Neuronal stem cell (in vitro differentiated cells): Measurements from ENCODE around the gene SLC22A23.

Experiments used
- DNase-seq: peaks from one replicate; pipeline ENCODE4 v3.0.0-alpha.2; 2013; ENCODE audit warnings: low spot score
- H2AFZ ChIP-seq: one replicate; pipeline ENCODE4 v1.6.1; 2013; ENCODE audit warnings: mild to moderate bottlenecking, low read length, inconsistent platforms
- H2AK5ac ChIP-seq: 2 replicates; pipeline ENCODE4 v1.6.1; 2013; ENCODE audit warnings: low read depth, mild to moderate bottlenecking, inconsistent platforms, low read length, moderate library complexity, mixed read lengths
- H2BK120ac ChIP-seq: 2 replicates; pipeline ENCODE4 v1.6.1; 2013; ENCODE audit warnings: low read depth, mild to moderate bottlenecking, inconsistent platforms, low read length, moderate library complexity, mixed read lengths
- H2BK12ac ChIP-seq: one replicate; pipeline ENCODE4 v1.6.1; 2013; ENCODE audit warnings: low read length, inconsistent platforms
- H2BK15ac ChIP-seq: 2 replicates; pipeline ENCODE4 v1.6.1; 2013; ENCODE audit warnings: mild to moderate bottlenecking, low read length, inconsistent platforms, mixed read lengths
- H2BK5ac ChIP-seq: one replicate; pipeline ENCODE4 v1.6.1; 2013; ENCODE audit warnings: inconsistent platforms, mild to moderate bottlenecking, low read length, moderate library complexity
- H3K14ac ChIP-seq: one replicate; pipeline ENCODE4 v1.6.1; 2013; ENCODE audit warnings: low read length, inconsistent platforms
- H3K18ac ChIP-seq: 2 replicates; pipeline ENCODE4 v1.6.1; 2013; ENCODE audit warnings: low read length, inconsistent platforms
- H3K23ac ChIP-seq: 2 replicates; pipeline ENCODE4 v1.6.1; 2013; ENCODE audit warnings: low read depth, mild to moderate bottlenecking, mixed read lengths, low read length, inconsistent platforms; ENCODE audit not compliant: poor library complexity
- H3K27ac ChIP-seq: replicated peaks from 3 replicates; pipeline ENCODE4 v1.5.1; 2013; ENCODE audit warnings: low read length, inconsistent platforms
- H3K27me3 ChIP-seq, 3 experiments: 2 replicates each; pipeline ENCODE4 v1.6.1; 2013; ENCODE audit warnings: low read length in 3 of 3, mild to moderate bottlenecking in 2 of 3, inconsistent platforms in 1 of 3, low read depth in 1 of 3, mixed read lengths in 1 of 3, moderate library complexity in 1 of 3; ENCODE audit not compliant: control insufficient read depth in 3 of 3, insufficient read depth in 3 of 3
- H3K36me3 ChIP-seq, 2 donors: replicated peaks in 1 of 2; 2 replicates each; pipeline ENCODE4 v1.6.1; 2013; ENCODE audit warnings: low read length in 2 of 2; ENCODE audit not compliant: control insufficient read depth in 2 of 2, insufficient read depth in 2 of 2
- H3K4ac ChIP-seq: 2 replicates; pipeline ENCODE4 v1.6.1; 2013; ENCODE audit warnings: inconsistent platforms, mild to moderate bottlenecking, low read length, moderate library complexity
- H3K4me1 ChIP-seq, 2 donors: 1 replicate in 1 of 2; 2 replicates in 1 of 2; pipeline ENCODE4 v1.6.1; 2013; ENCODE audit warnings: low read length in 2 of 2, low read depth in 1 of 2; ENCODE audit not compliant: control insufficient read depth in 2 of 2, insufficient read depth in 1 of 2
- H3K4me2 ChIP-seq: one replicate; pipeline ENCODE4 v1.6.1; 2013; ENCODE audit warnings: mild to moderate bottlenecking, low read length, inconsistent platforms; ENCODE audit not compliant: insufficient read depth, poor library complexity, severe bottlenecking
- H3K4me3 ChIP-seq, 2 donors: 2 replicates each; pipeline ENCODE4 v1.5.1; 2013; ENCODE audit warnings: low read length in 2 of 2, mild to moderate bottlenecking in 2 of 2, inconsistent platforms in 1 of 2, moderate library complexity in 1 of 2
- H3K79me1 ChIP-seq: one replicate; pipeline ENCODE4 v1.6.1; 2013; ENCODE audit warnings: low read depth, mild to moderate bottlenecking, inconsistent platforms, low read length, moderate library complexity
- H3K9ac ChIP-seq: one replicate; pipeline ENCODE4 v1.6.1; 2013; ENCODE audit warnings: mild to moderate bottlenecking, low read depth, low read length, inconsistent platforms; ENCODE audit not compliant: poor library complexity
- H3K9me3 ChIP-seq, 2 donors: replicated peaks in 1 of 2; 2 replicates each; pipeline versions ENCODE3 to v1.6.1; 2013; ENCODE audit warnings: low read length in 2 of 2, mild to moderate bottlenecking in 2 of 2, inconsistent platforms in 1 of 2, low read depth in 1 of 2, mixed read lengths in 1 of 2, moderate library complexity in 1 of 2; ENCODE audit not compliant: control insufficient read depth in 2 of 2, insufficient read depth in 1 of 2
- H4K8ac ChIP-seq: one replicate; pipeline ENCODE4 v1.6.1; 2013; ENCODE audit warnings: low read depth, mild to moderate bottlenecking, inconsistent platforms, low read length, moderate library complexity
- H4K91ac ChIP-seq: one replicate; pipeline ENCODE4 v1.6.1; 2013; ENCODE audit warnings: low read length, low read depth, mild to moderate bottlenecking, inconsistent platforms; ENCODE audit not compliant: poor library complexity
- WGBS, 2 donors: extraction: QIAGEN DNeasy Blood & Tissue Kit; methylation state at CpG; one replicate each; pipeline ENCODE4 v1.1.7; 2013; ENCODE audit warnings: missing lambda C conversion rate in 2 of 2, mixed read lengths in 1 of 2; ENCODE audit not compliant: insufficient read length in 2 of 2, insufficient replicate concordance in 1 of 2; ENCODE audit errors: extremely low coverage in 2 of 2; 5-methylcytosine and 5-hydroxymethylcytosine counted together

SLC22A23 gene

GRCh38 chr6:3494391-3495100, 37.7 kb upstream of the SLC22A23 start:
- Histone ChIP-seq H2AFZ (no peak overlapping the region), H3K4me1 (peaks cover 0 to 1% of the 10 kb centered on the region in 2 donors), H3K9me3 (peaks cover 0 to 3% of the 10 kb centered on the region in 2 donors), H4K8ac (no peak overlapping the region), H2AK5ac (no peak overlapping the region), H3K18ac (no peak overlapping the region), H3K36me3 (no peaks in the 10 kb centered on the region), H3K4ac (no peak overlapping the region), H3K23ac (no peak overlapping the region), H3K79me1 (no peaks in the 10 kb centered on the region), H2BK120ac (no peak overlapping the region), H2BK5ac (no peak overlapping the region), H3K4me2 (no peak overlapping the region), H3K27ac (no peak overlapping the region), H3K4me3 (no peak overlapping the region), H2BK12ac (no peak overlapping the region), H4K91ac (no peak overlapping the region), H2BK15ac (no peak overlapping the region), H3K9ac (no peak overlapping the region), H3K27me3 (no peaks in the 10 kb centered on the region), H3K14ac (no peak overlapping the region)
- no CpG with 5 or more reads among the region's 7 CpGs for WGBS, 2 donors
- no peak for DNase-seq

DNA sequence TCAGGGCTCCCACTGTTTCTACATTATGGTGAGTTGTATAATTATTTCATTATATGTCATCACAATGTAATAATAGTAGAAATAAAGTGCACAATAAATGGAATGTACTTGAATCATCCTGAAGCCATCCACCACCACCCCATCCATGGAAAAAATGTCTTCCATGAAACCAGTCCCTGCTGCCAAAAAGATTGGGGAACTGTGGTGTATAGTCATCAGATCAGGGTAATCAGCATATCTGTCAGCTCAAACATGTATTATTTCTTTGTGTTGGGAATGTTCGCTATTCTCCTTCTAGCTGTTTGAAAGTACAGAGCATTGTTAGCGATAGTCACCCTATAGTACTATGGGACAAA, 33.8 kb upstream of the SLC22A23 start:
- no peak overlapping the region for H2BK12ac ChIP-seq
- no peak for DNase-seq
- H4K91ac ChIP-seq = no peak overlapping the region
- no peak overlapping the region for H2AK5ac ChIP-seq
- H3K27ac ChIP-seq = no peak overlapping the region
- H3K4me1 ChIP-seq = peaks cover 6 to 10% of the 10 kb centered on the region in 2 donors
- H3K4me2 ChIP-seq = no peak overlapping the region
- H2BK5ac ChIP-seq = no peak overlapping the region
- H3K23ac ChIP-seq = no peak overlapping the region
- H2AFZ ChIP-seq = no peak overlapping the region
- H4K8ac ChIP-seq = no peak overlapping the region
- H2BK120ac ChIP-seq = no peak overlapping the region
- no peak overlapping the region for H3K9ac ChIP-seq
- no peak overlapping the region for H3K4me3 ChIP-seq
- H3K4ac ChIP-seq = no peak overlapping the region
- no peak overlapping the region for H3K14ac ChIP-seq
- H2BK15ac ChIP-seq = no peak overlapping the region
- H3K18ac ChIP-seq = no peak overlapping the region
- H3K79me1 ChIP-seq = no peaks in the 10 kb centered on the region
- no CpG with 5 or more reads among the region's 2 CpGs for WGBS, 2 donors
- H3K27me3 ChIP-seq = no peaks in the 10 kb centered on the region
- H3K36me3 ChIP-seq = no peaks in the 10 kb centered on the region
- H3K9me3 ChIP-seq = peaks cover 0 to 3% of the 10 kb centered on the region in 2 donors

- Histone ChIP-seq H3K9me3 (peaks cover 0 to 2% of the 10 kb centered on the region in 2 donors), H3K23ac (no peak overlapping the region), H3K36me3 (no peaks in the 10 kb centered on the region), H3K27me3 (no peaks in the 10 kb centered on the region), H3K14ac (no peak overlapping the region), H4K91ac (peak overlapping the region; percentile 81), H2BK5ac (no peak overlapping the region), H4K8ac (no peak overlapping the region), H2BK15ac (no peak overlapping the region), H2AFZ (peak overlapping the region; percentile 18), H3K4me2 (no peak overlapping the region), H3K4me1 (peaks cover 6 to 10% of the 10 kb centered on the region in 2 donors), H2AK5ac (no peak overlapping the region), H3K18ac (peak overlapping the region; percentile 69), H2BK12ac (no peak overlapping the region), H3K27ac (no peak overlapping the region), H3K4me3 (no peak overlapping the region), H3K9ac (no peak overlapping the region), H3K4ac (no peak overlapping the region), H3K79me1 (no peaks in the 10 kb centered on the region), H2BK120ac (no peak overlapping the region)
- no CpG with 5 or more reads among the region's 12 CpGs for WGBS, 2 donors
- no peak for DNase-seq
Observed at GRCh38 chr6:3489961-3490624, 33.2 kb upstream of the SLC22A23 start.

- H4K91ac ChIP-seq = no peak overlapping the region
- H3K79me1 ChIP-seq = no peaks in the 10 kb centered on the region
- H3K18ac ChIP-seq = no peak overlapping the region
- DNase-seq = no peak
- peaks cover 0 to 2% of the 10 kb centered on the region in 2 donors for H3K9me3 ChIP-seq
- peaks cover 6 to 10% of the 10 kb centered on the region in 2 donors for H3K4me1 ChIP-seq
- H2AK5ac ChIP-seq = no peak overlapping the region
- no peak overlapping the region for H3K9ac ChIP-seq
- H2BK120ac ChIP-seq = no peak overlapping the region
- no peak overlapping the region for H3K4me3 ChIP-seq
- H3K23ac ChIP-seq = no peak overlapping the region
- no peak overlapping the region for H2BK5ac ChIP-seq
- H4K8ac ChIP-seq = no peak overlapping the region
- no peak overlapping the region for H3K27ac ChIP-seq
- WGBS, 2 donors = no CpG with 5 or more reads among the region's 7 CpGs
- no peak overlapping the region for H2BK15ac ChIP-seq
- no peaks in the 10 kb centered on the region for H3K27me3 ChIP-seq
- H2AFZ ChIP-seq = peak overlapping the region; percentile 18
- no peak overlapping the region for H3K4ac ChIP-seq
- no peak overlapping the region for H3K4me2 ChIP-seq
- H3K36me3 ChIP-seq = no peaks in the 10 kb centered on the region
- no peak overlapping the region for H3K14ac ChIP-seq
- H2BK12ac ChIP-seq = no peak overlapping the region
Observed at GRCh38 chr6:3489027-3489757, 32.3 kb upstream of the SLC22A23 start.
